DOHH2 (cell line): ENCODE data around the gene BLOC1S1.

Experiments used
- EZH2phosphoT487 ChIP-seq: fragments of 200-600 bp; sonication (generic); IDR thresholded peaks from 2 replicates; pipeline ENCODE4 v1.6.1; 2017; ENCODE audit warnings: borderline replicate concordance, mild to moderate bottlenecking, antibody characterized with exemption, low read length, moderate library complexity, mixed read lengths
- TF ChIP-seq, protein P1 (sequence below): fragments of 200-600 bp; sonication (generic); IDR thresholded peaks from one replicate; pipeline ENCODE4 v1.5.1; 2014; ENCODE audit warnings: antibody characterized with exemption, mild to moderate bottlenecking, low read depth, low read length; ENCODE audit not compliant: poor library complexity, severe bottlenecking

DNA sequence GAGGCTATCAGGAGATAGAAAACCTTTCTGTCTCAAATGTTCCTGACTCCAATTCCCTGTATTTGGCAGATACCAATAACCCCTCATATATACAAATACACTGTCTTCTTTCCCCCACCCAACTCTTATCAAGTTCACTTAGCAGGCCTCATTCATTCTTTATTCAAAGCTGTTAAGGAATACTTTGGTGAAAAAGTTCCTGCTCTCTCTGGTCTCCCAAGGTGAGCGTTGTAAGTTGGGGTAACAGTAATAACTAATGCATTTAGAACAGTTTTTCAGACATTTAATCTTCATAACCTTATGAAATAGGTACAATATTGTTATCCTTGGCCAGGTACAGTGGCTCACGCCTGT is 23.2 kb downstream of the BLOC1S1 start:
- TF ChIP-seq, protein P1, sequence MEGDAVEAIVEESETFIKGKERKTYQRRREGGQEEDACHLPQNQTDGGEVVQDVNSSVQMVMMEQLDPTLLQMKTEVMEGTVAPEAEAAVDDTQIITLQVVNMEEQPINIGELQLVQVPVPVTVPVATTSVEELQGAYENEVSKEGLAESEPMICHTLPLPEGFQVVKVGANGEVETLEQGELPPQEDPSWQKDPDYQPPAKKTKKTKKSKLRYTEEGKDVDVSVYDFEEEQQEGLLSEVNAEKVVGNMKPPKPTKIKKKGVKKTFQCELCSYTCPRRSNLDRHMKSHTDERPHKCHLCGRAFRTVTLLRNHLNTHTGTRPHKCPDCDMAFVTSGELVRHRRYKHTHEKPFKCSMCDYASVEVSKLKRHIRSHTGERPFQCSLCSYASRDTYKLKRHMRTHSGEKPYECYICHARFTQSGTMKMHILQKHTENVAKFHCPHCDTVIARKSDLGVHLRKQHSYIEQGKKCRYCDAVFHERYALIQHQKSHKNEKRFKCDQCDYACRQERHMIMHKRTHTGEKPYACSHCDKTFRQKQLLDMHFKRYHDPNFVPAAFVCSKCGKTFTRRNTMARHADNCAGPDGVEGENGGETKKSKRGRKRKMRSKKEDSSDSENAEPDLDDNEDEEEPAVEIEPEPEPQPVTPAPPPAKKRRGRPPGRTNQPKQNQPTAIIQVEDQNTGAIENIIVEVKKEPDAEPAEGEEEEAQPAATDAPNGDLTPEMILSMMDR = no peak
- no peak for TF ChIP-seq EZH2phosphoT487
